COLO668 (cell line): ENCODE results near the gene SPATA21.

ENCODE experiments used
- DNase-seq: peaks from one replicate; lab custom pipeline; 2025; ENCODE audit not compliant: unreplicated experiment; lab: John Stamatoyannopoulos, UW

Gene SPATA21

GRCh38 chr1:16451841-16452528 lies 14.8 kb upstream of the SPATA21 start:
- no peak for DNase-seq

- no peak for DNase-seq
These were observed 13.7 kb upstream of the SPATA21 start for GRCh38 chr1:16450863-16451481.

DNA sequence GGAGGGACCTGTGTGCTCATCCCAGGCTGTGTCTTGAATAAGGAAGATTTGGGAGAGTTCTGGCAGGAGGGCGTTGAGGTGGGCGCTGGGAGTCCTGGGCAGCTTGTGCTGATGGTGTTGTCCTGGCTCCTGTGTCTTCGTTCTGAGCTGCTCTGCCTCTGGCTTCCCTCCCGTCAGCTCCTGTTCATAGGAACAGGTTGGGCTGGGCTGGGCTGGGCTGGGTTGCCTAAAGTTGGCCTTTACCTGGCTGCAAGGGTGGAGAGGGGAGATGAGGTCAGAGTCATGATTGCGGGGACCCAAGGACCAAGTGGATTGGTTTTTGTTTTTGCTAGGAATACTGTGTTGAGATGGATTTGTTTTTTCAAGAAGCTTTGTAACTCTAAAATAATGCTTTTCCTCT lies 12.4 kb upstream of the SPATA21 start:
- DNase-seq, result no peak

DNA sequence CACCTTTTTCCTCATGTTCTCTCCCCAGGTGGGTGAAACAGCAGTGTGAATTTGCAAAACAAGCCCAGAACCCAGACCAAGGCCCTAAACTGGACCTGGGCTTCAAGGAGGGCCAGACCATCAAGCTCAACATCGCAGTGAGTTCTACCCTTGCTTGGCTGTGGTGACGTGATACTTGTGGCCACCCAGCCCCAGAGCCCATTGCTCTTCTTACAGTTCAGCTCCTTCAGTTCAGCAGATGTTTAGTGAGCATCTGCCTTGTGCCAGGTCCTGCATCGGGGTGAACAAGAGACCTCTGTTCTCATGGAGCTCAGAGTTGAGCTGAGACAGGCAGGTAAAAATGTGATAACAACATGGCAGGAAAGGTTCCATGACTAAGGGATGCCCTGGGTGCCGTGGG lies 11.8 kb upstream of the SPATA21 start:
- no peak for DNase-seq

DNA sequence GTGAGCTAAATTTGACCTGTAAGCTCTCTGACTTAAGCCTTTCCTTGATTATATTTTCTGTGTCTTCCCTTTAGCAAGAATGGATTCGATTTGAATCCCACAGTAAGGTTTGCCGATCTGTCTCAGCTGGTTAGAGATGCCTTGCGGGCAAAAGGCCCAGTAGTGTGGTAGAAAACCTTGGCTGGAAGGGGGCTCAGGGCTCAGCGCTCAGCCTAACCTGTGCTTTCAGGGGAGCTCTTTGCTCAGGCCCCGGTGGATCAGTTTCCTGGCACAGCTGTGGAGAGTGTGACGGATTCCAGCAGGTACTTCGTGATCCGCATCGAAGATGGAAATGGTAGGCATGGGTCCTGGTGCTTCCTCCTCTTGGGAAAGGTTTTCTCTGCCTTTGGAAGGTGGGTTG lies 10.4 kb upstream of the SPATA21 start:
- DNase-seq, result no peak

DNA sequence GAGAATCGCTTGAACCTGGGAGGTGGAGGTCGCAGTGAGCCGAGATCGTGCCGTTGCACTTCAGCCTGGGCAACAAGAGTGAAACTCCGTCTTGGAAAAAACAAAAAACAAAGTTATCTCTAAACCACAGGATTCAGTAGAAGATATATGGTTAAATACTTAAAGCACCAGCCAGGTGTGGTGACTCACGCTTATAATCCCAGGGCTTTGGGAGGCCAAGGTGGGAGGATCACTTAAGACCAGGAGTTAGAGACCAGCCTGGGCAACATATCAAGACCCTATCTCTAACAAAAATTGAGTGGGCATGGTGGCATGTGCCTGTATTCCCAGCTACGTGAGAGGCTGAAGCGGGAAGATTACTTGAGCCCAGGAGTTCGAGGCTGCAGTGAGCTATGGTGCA lies 8.9 kb upstream of the SPATA21 start:
- no peak for DNase-seq

- no peak for DNase-seq
These were observed 7.8 kb upstream of the SPATA21 start for GRCh38 chr1:16445052-16445451.

DNA sequence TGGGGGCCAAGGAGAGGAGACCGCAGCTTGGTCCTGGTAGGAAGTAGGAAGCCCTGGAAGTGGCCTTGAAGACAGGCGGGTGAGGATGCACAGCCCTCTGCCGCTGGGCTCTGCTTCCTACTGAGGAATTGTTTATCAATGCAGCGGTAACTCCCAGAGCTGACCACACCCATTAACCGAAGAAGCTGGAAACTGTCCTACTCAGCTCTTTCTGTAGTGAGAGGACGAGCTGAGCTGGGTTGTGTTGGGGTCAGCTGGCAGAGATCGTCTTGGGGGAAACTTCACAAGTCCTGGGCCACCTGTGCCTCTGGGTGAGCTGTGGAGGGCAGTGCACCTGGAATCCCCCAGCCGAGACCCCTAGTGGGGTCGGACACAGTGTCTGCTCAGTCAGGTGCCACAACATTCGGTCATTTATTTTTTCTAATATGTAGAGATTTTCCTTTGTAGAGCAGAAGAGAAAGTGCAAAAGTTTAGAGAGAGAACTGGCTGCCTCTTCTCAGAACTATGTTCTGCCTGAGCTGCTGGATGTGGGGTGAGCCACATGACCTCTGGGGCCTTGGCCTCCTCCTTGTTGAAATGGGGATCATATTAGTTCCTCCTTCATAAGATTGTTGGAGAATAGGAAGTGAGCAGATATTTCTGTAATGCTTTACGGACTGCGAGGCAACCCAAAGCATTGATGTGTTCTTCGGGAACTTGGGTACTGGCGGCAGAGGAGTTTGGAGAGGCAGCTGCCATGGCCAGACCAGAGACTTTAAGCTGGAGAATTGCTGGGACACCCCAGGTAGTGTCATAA lies 6.9 kb upstream of the SPATA21 start:
- no peak for DNase-seq

DNA sequence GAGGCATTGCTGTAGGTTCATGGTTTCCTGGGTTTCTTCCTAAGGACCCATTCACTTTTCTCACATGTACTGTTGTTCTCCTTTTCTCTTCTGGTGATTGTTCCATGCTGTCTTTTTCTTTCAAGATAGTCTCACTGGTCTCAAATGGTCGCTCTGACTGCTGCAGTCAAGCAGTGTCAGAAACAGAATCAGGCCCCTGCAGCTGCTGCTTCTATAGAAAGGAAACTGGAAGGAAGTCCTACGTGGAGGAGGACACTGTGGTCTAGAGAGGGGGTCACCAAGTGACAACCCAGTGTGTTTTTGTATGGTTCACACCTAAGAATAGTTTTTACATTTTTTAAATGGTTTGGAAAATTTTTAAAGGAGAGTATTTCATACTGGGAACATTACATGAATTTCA lies 5.7 kb upstream of the SPATA21 start:
- DNase-seq, result no peak

DNA sequence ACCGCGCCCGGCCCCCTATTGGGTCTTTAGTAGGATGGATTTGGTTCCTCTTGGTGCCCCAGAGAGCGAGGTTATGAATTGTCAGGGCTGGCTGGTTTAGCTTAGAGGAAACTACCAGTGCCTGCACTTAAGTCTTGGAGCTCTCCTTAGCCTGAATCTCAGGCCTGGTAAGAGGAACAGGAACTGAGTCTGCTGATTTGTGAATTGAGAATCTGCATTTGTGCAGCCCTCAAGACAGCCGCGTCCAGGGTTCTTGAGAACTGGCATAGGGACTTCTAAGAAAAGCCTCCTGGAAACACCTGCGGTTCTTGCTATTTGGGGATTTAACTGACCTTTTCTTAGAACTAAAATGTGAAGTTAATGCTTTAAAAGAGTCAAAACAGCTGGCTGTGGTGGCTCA lies 5.0 kb upstream of the SPATA21 start:
- DNase-seq, result no peak

DNA sequence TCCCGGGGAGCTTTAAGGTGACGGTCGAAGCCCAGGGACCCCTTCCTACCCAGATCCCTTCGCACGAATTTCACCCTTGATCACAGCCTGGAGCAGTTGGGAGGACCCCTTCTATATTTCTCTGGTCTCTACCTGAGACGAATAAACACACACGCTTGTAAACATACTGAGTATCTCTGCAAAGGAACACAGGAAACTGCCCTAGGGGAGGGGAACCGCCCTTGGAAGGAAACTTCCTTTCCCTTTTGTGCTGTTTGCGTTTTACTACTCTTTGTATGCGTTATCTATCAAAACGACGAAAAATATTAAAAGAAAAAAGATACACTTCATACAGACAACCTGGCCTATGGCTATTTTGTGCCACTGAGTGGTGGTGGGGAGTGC lies 4.0 kb upstream of the SPATA21 start:
- DNase-seq, result no peak

DNA sequence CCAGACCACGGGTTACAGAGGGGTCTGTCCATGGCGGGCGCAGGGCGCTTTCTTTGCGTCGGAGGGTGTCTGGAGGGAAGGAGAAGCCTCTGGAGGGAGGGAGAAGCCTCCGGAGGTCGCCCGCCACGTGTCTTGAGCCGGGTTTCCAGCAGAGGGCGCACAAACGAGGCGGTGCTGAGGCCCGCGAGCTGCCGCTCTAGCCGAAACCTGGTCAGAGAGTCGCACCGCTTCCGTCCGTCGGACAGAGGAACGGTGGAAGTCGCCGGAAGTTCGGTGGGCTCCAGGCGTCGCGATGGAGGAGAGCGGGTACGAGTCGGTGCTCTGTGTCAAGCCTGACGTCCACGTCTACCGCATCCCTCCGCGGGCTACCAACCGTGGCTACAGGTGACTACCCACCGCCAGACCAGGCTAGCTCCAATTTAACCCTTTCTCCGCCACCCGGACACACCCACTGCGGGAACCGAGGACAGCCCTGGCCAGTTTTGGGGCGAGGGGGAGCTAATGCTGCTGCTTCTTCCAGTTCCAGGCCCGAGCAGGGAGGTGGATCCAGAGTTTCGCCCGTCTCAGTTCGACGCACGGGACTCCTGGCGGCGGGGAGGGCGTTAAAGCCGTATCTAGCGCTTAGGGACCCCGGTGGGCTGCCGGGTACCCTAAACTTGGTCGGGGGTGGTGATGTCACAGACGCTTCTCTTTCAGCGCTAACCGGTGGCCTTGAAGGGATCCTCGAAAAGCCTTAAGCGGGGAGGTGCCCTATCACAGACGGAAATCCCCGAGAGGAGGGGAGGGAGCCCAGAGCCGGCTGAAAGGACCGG lies 3.5 kb upstream of the SPATA21 start, which contains the start of gene NECAP2:
NECAP2 (plus strand) TSS at position 255 of the 812 bp plus-strand sequence; CDS start at position 293, 38 bp downstream.
- peak; percentile 98 for DNase-seq

DNA sequence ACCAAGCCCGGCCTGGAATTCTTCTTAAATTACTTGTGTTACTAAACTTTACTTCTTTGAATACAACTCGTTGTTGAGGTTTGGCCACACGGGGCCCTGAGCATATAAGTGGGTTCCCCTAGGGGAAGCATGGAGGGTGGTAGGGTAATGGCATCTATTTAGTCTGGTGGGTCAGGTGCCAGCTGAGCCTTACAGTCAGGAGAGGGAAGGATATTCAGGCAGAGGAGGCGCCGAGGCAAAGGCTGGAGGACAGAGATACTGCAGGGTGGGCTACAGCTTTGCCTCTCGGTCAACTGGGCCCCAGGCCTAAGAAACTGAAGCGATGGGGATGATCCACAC lies 2.9 kb upstream of the SPATA21 start:
- DNase-seq, result no peak

DNA sequence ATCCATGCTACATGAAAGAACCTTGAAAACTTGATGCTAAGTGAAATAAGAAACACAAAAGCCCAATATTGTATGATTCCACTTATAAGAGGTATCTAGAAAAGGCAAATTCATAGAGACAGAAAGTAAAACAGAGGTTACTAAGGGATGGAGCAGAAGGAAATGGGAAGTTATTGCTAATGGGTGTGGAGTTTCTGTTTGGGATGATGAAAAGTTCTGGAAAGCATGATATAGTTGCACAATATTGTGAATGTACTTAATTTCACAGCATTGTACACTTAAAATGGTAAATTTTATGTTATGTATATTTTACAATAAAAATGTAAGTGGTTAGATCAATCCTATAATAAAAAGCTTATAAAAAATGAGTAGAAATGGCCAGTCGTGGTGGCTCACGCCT lies 1.7 kb upstream of the SPATA21 start:
- DNase-seq, result no peak

DNA sequence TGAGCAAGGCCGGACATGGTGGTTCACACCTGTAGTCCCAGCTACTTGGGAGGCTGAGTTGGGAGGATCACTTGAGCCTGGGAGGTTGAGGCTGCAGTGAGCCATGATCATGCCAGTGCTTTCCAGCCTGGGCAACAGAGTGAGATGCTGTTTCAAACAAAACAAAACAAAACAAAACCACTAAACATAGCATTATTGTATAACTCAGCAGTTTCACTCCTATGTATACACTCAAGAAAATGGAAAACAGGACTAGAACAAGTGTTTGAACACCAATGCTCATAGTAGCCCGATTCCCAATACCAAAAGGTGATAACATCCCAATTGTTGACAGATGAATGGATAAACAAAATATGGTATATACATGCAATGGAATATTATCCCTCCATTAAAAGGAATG lies 1.3 kb upstream of the SPATA21 start:
- no peak for DNase-seq

- no peak for DNase-seq
These were observed 2.7 kb downstream of the SPATA21 start for GRCh38 chr1:16434501-16434900.

- DNase-seq, result no peak
These were observed 3.2 kb downstream of the SPATA21 start for GRCh38 chr1:16434007-16434406.

DNA sequence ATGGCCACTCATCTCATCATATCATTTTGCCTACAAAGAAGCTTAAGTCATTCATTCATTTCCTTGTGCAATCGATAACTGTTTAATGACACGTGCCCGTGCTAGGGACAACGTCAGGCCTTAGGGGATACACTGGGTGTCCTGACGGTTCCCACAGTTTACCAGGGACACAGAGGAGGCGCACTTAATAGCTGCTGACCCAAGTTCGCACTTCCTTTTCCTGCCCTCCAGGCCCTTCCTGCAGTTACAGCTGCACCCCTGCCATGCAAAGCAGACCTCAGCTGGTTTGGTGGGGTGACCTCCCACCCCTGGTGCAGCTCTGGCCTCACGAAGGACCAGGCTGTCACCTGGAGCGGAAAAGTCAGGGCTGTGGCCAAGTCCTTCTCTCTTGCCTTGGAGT lies 4.2 kb downstream of the SPATA21 start:
- DNase-seq, result no peak

DNA sequence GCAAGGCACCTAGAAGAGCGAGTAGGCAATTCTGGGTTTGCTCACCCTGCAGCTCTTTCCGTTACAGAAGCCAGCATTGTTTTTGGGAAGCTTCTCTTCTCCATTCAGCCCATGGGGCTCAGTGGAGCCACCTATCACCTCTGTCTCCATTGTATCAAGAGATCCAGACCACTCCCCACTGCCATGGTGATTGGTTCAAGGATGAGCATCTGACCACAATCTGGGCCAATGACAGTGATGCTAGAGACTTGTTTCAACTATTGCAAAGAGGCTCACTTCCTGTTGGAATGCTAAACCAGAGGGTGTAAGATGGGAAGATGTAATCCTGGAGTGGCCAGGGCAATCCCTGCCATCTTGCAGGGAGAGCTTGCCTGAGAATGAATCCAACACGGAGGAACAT lies 6.6 kb downstream of the SPATA21 start:
- no peak for DNase-seq

- no peak for DNase-seq
These were observed 11.8 kb downstream of the SPATA21 start for GRCh38 chr1:16425125-16426025.
